RWPE2 (cell line): ENCODE data around the gene CLCNKB.

Source experiments
- ATAC-seq: fragments of 200-7000 bp; cut with Tn5 transposase; 3 replicates; pipeline ENCODE4 v1.9.1; 2021; ENCODE audit warnings: low read depth
- DNase-seq: peaks from one replicate; pipeline ENCODE4 v3.0.0-alpha.2; 2020; ENCODE audit warnings: low spot score
- H3K27ac ChIP-seq: fragments of 450-650 bp; 2 replicates; pipeline ENCODE4 v1.5.1; 2017; ENCODE audit warnings: mild to moderate bottlenecking; ENCODE audit not compliant: poor library complexity, severe bottlenecking
- H3K27me3 ChIP-seq: fragments of 250-450 bp; sonication (Bioruptor Pico); 2 replicates; pipeline ENCODE4 v1.5.1; 2021; ENCODE audit warnings: mild to moderate bottlenecking, moderate library complexity; ENCODE audit not compliant: insufficient read depth, poor library complexity, severe bottlenecking
- H3K36me3 ChIP-seq: fragments of 250-450 bp; sonication (Bioruptor Pico); 2 replicates; pipeline ENCODE4 v1.5.1; 2020; ENCODE audit warnings: low read depth, mild to moderate bottlenecking, moderate library complexity
- H3K4me1 ChIP-seq: fragments of 250-450 bp; sonication (Bioruptor Pico); 2 replicates; pipeline ENCODE4 v1.5.1; 2021; ENCODE audit warnings: mild to moderate bottlenecking, moderate library complexity; ENCODE audit not compliant: insufficient read depth, poor library complexity, severe bottlenecking
- H3K4me3 ChIP-seq: fragments of 250-450 bp; sonication (Bioruptor Pico); 2 replicates; pipeline ENCODE4 v1.5.1; 2021; ENCODE audit warnings: mild to moderate bottlenecking, moderate library complexity; ENCODE audit not compliant: severe bottlenecking
- H3K9me3 ChIP-seq: fragments of 250-450 bp; sonication (Bioruptor Pico); 2 replicates; pipeline ENCODE4 v1.5.1; 2021; ENCODE audit warnings: mild to moderate bottlenecking, moderate library complexity; ENCODE audit not compliant: severe bottlenecking
- TF ChIP-seq, protein P1 (sequence below): fragments of 450-650 bp; IDR thresholded peaks from one replicate; pipeline ENCODE4 v1.5.1; 2017; ENCODE audit warnings: mild to moderate bottlenecking, moderate library complexity; ENCODE audit not compliant: poor library complexity, severe bottlenecking

Gene CLCNKB

GRCh38 chr1:16076031-16076864 lies 32.7 kb downstream of the CLCNKB start:
- Histone ChIP-seq H3K27ac (peak overlapping the region; percentile 31), H3K9me3 (no peaks in the 10 kb centered on the region), H3K27me3 (no peaks in the 10 kb centered on the region), H3K4me3 (no peak overlapping the region), H3K4me1 (peaks cover 18% of the 10 kb centered on the region), H3K36me3 (no peaks in the 10 kb centered on the region)
- DNase-seq (no peak), ATAC-seq (peak; percentile 41)
- TF ChIP-seq, protein P1, sequence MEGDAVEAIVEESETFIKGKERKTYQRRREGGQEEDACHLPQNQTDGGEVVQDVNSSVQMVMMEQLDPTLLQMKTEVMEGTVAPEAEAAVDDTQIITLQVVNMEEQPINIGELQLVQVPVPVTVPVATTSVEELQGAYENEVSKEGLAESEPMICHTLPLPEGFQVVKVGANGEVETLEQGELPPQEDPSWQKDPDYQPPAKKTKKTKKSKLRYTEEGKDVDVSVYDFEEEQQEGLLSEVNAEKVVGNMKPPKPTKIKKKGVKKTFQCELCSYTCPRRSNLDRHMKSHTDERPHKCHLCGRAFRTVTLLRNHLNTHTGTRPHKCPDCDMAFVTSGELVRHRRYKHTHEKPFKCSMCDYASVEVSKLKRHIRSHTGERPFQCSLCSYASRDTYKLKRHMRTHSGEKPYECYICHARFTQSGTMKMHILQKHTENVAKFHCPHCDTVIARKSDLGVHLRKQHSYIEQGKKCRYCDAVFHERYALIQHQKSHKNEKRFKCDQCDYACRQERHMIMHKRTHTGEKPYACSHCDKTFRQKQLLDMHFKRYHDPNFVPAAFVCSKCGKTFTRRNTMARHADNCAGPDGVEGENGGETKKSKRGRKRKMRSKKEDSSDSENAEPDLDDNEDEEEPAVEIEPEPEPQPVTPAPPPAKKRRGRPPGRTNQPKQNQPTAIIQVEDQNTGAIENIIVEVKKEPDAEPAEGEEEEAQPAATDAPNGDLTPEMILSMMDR, result no peak

- peak; percentile 61 for ATAC-seq
- peaks cover 18% of the 10 kb centered on the region for H3K4me1 ChIP-seq
- H3K36me3 ChIP-seq, result no peaks in the 10 kb centered on the region
- H3K27me3 ChIP-seq, result no peaks in the 10 kb centered on the region
- H3K27ac ChIP-seq, result peak overlapping the region; percentile 31
- TF ChIP-seq, protein P1, result no peak
- H3K9me3 ChIP-seq, result no peaks in the 10 kb centered on the region
- no peak overlapping the region for H3K4me3 ChIP-seq
- DNase-seq, result no peak
Observed at GRCh38 chr1:16076865-16077238, 33.3 kb downstream of the CLCNKB start.

DNA sequence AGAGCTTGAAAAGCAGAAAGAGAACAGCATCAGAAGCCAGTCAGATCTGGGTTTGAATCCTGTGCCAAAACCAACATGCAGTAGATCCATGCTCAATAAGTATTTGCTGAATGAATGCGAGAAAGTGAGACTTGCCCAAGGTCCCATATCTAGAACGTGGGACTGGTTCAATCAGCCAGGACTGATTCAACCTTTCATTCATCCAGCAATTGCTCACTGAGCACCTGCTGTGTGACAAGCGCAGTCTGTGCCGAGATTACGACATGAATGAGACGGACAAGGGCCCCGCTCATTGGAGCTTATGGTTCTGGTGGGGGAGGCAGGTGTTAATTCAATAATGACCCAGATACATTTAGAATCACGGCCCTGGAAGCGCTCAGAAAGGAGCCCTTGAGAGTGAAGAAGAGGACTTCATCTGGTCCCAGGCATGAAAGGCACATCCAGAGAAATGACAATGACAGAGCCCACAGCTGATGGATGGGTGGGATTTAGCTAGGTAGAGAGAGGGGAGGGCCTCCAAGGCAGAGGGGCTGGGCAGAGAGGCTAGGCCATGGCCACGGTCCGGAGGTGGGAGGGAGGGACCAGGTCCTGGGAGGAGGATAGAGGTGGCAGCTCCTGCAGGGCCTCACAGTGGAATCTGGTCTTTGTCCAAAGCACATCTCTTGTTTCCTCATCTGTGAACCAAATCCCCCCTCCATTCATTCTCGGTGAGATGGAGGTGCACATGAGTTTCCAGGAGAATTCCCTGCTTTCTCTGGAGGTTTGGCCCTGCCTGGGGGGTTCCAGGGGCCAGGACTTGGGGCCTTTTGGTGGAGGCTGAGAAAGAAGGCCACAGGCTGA lies 34.0 kb downstream of the CLCNKB start:
- Histone ChIP-seq H3K9me3 (no peaks in the 10 kb centered on the region), H3K27ac (peak overlapping the region; percentile 31), H3K4me1 (peaks cover 18% of the 10 kb centered on the region), H3K36me3 (no peaks in the 10 kb centered on the region), H3K27me3 (no peaks in the 10 kb centered on the region), H3K4me3 (no peak overlapping the region)
- ATAC-seq (no peak), DNase-seq (no peak)
- TF ChIP-seq, protein P1, result no peak

DNA sequence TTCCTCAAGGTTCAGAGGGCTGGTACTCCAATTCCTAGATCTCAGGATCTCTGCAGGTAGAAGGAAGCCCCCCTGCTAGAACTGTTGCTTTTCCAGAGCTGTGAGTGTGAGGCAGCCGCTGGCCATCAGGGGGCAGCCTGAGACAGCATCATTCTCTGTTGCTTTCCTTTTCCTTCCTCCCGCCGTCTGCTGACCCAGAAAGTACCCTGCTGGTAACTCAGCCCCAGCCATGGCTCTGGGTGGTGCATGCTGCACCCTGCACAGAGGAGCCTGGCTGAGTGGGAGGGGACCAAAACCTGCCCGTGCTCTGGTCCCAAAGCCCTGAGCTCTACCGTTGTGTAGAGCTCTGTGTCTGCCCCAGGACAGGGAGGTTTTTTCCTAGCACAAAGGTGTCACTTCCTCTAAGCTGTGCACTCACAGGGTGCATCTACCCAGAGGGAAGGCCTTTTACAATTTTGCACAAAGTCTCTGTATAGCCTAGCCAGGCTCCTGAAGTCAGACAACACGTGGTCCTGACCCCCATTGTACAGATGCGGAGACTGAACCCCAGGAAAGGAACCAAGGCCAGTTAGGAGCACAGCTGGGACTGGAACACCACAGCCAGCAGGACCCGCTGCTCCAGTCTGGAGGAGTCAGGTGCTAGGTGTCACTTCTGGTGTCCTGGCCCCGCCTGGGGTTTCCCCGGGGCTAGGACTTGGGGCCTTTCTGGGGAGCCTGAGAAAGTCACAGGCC lies 35.5 kb downstream of the CLCNKB start:
- Histone ChIP-seq H3K36me3 (no peaks in the 10 kb centered on the region), H3K27me3 (no peaks in the 10 kb centered on the region), H3K9me3 (no peaks in the 10 kb centered on the region), H3K27ac (peak overlapping the region; percentile 20), H3K4me3 (no peak overlapping the region), H3K4me1 (peaks cover 18% of the 10 kb centered on the region)
- ATAC-seq (peak; percentile 62), DNase-seq (no peak)
- TF ChIP-seq, protein P1, result peak; percentile 91
